ENCODE data around the gene GPD2.

The GPD2 gene

GRCh38 chr2:156473445-156473844 is 37.3 kb downstream of the GPD2 start:
- no peak for TF ChIP-seq CTCF (IDR thresholded peaks at IDR 0.05; ENCODE audit: borderline replicate concordance, insufficient read depth, low read depth, low read length)

GRCh38 chr2:156474401-156474800 is 38.2 kb downstream of the GPD2 start:
- TF ChIP-seq CTCF (IDR thresholded peaks at IDR 0.05; ENCODE audit: borderline replicate concordance, insufficient read depth, low read depth, low read length) = no peak
- no peak overlapping the region for H3K4me3 ChIP-seq (ENCODE audit: low read depth, low read length)

More at GRCh38 chr2:156473445-156473844, 37.3 kb downstream of the GPD2 start:
- H3K4me3 ChIP-seq (ENCODE audit: low read depth, low read length) = no peak overlapping the region

GRCh38 chr2:156476021-156476849 is 40.1 kb downstream of the GPD2 start:
- no peak for TF ChIP-seq CTCF (IDR thresholded peaks at IDR 0.05; ENCODE audit: borderline replicate concordance, insufficient read depth, low read depth, low read length)
- no peak overlapping the region for H3K4me3 ChIP-seq (ENCODE audit: low read depth, low read length)

GRCh38 chr2:156476850-156477206 is 40.6 kb downstream of the GPD2 start:
- no peak for TF ChIP-seq CTCF (IDR thresholded peaks at IDR 0.05; ENCODE audit: borderline replicate concordance, insufficient read depth, low read depth, low read length)
- H3K4me3 ChIP-seq (ENCODE audit: low read depth, low read length) = no peak overlapping the region

GRCh38 chr2:156480376-156480775 is 44.2 kb downstream of the GPD2 start:
- no peak for TF ChIP-seq CTCF (IDR thresholded peaks at IDR 0.05; ENCODE audit: borderline replicate concordance, insufficient read depth, low read depth, low read length)
- H3K4me3 ChIP-seq (ENCODE audit: low read depth, low read length) = no peak overlapping the region

GRCh38 chr2:156481312-156481711 is 45.1 kb downstream of the GPD2 start:
- TF ChIP-seq CTCF (IDR thresholded peaks at IDR 0.05; ENCODE audit: borderline replicate concordance, insufficient read depth, low read depth, low read length) = no peak
- no peak overlapping the region for H3K4me3 ChIP-seq (ENCODE audit: low read depth, low read length)

- TF ChIP-seq CTCF (IDR thresholded peaks at IDR 0.05; ENCODE audit: borderline replicate concordance, insufficient read depth, low read depth, low read length) = no peak
- no peak overlapping the region for H3K4me3 ChIP-seq (ENCODE audit: low read depth, low read length)
Measured at GRCh38 chr2:156483741-156484173, 47.6 kb downstream of the GPD2 start.

All from GM12875 (cell line).